ENCODE measurements around the gene MTHFS.
"Not testable (repeated sequence)": the region's sequence is repeated elsewhere in the genome, so short reads cannot be mapped to it uniquely, and the experiment has no call there.

Gene MTHFS

GRCh38 chr15:79915776-79916501, 19.1 kb upstream of the MTHFS start:
- not testable (repeated sequence) for DNase-seq

- no peak for DNase-seq
These were observed 17.9 kb upstream of the MTHFS start for GRCh38 chr15:79914728-79915127.

GRCh38 chr15:79909556-79910335, 12.9 kb upstream of the MTHFS start:
- DNase-seq, result not testable (repeated sequence)

GRCh38 chr15:79904271-79904670, 7.5 kb upstream of the MTHFS start:
- no peak for DNase-seq

GRCh38 chr15:79903626-79904025, 6.8 kb upstream of the MTHFS start:
- no peak for DNase-seq

- DNase-seq, result no peak
These were observed 6.3 kb upstream of the MTHFS start for GRCh38 chr15:79903144-79903543.

GRCh38 chr15:79901958-79902357, 5.1 kb upstream of the MTHFS start:
- DNase-seq, result no peak

GRCh38 chr15:79900818-79901378, 4.1 kb upstream of the MTHFS start:
- DNase-seq, result peak; percentile 21

GRCh38 chr15:79900087-79900486, 3.3 kb upstream of the MTHFS start:
- no peak for DNase-seq

GRCh38 chr15:79898786-79899185, 2.0 kb upstream of the MTHFS start:
- not testable (repeated sequence) for DNase-seq

- no peak for DNase-seq
These were observed 1.6 kb upstream of the MTHFS start for GRCh38 chr15:79898369-79898768.

GRCh38 chr15:79897701-79898113, 893 bp upstream of the MTHFS start:
- peak; percentile 48 for DNase-seq

GRCh38 chr15:79897380-79897678, 515 bp upstream of the MTHFS start:
- DNase-seq, result no peak

GRCh38 chr15:79896131-79896633, 632 bp downstream of the MTHFS start:
- no peak for DNase-seq

- no peak for DNase-seq
These were observed 9.5 kb downstream of the MTHFS start for GRCh38 chr15:79887054-79887930.

GRCh38 chr15:79886124-79886523, 10.7 kb downstream of the MTHFS start:
- no peak for DNase-seq

- DNase-seq, result no peak
These were observed 12.6 kb downstream of the MTHFS start for GRCh38 chr15:79884204-79884596.

GRCh38 chr15:79883579-79884203, 13.1 kb downstream of the MTHFS start:
- DNase-seq, result no peak

- DNase-seq, result no peak
These were observed 15.1 kb downstream of the MTHFS start for GRCh38 chr15:79881668-79882067.

GRCh38 chr15:79881254-79881653, 15.6 kb downstream of the MTHFS start:
- DNase-seq, result no peak

- DNase-seq, result no peak
These were observed 18.6 kb downstream of the MTHFS start for GRCh38 chr15:79878078-79878705.

GRCh38 chr15:79875213-79875612, 21.6 kb downstream of the MTHFS start:
- DNase-seq, result no peak

Data from CD4-positive, alpha-beta T cell treated with Interleukin-10 for 1 hour (primary cell).